Caco-2 (cell line): ENCODE data around the gene MESP1. TPM values are rescaled to one million over a fixed set of nuclear protein-coding genes. Genes with fewer than 3 reads are reported as not detected.

ENCODE experiments used
- BruUV-seq: library from RNA; stranded (reverse); fragments of 400-500 nt; replicated peaks from 2 replicates; lab custom pipeline; 2021; lab: Mats Ljungman, UMichigan
- CTCF ChIA-PET: fragments of 300-600 bp; sonication (Branson Sonifier 250); formaldehyde crosslinking; loops from one replicate; lab custom pipeline; 2022; ENCODE audit warnings: antibody characterized with exemption; lab: Charles Lee
- POLR2A ChIA-PET: fragments of 300-600 bp; sonication (Branson Sonifier 250); formaldehyde crosslinking; loops from one replicate; lab custom pipeline; 2022; ENCODE audit warnings: antibody characterized with exemption; lab: Charles Lee
- DNase-seq, 2 experiments: peaks; one replicate each; pipeline versions ENCODE4 v3.0.0 to v3.0.0-alpha.2; 2020 to 2022
- H3K27me3 ChIP-seq: replicated peaks from 2 replicates; pipeline ENCODE4 v1.6.0; 2011; ENCODE audit warnings: low read length; ENCODE audit not compliant: control insufficient read depth, insufficient read depth
- H3K36me3 ChIP-seq: 2 replicates; pipeline ENCODE4 v1.5.1; 2011; ENCODE audit warnings: low read length; ENCODE audit not compliant: control insufficient read depth, insufficient read depth
- H3K4me1 ChIP-seq: fragments of 250-450 bp; sonication (Bioruptor Pico); 2 replicates; pipeline ENCODE4 v1.5.1; 2020; ENCODE audit warnings: mild to moderate bottlenecking
- H3K4me3 ChIP-seq: 2 replicates; pipeline ENCODE4 v1.5.1; 2011; ENCODE audit warnings: low read depth, mild to moderate bottlenecking, control low read depth, low read length
- H3K9me3 ChIP-seq: fragments of 250-450 bp; sonication (Bioruptor Pico); 2 replicates; pipeline ENCODE4 v1.5.1; 2020; ENCODE audit warnings: mild to moderate bottlenecking, moderate library complexity
- H3K27ac Mint-ChIP-seq: one replicate; pipeline ENCODE4 v1.8.0; 2022; ENCODE audit warnings: mixed read lengths; ENCODE audit not compliant: unreplicated experiment
- H3K27me3 Mint-ChIP-seq: one replicate; pipeline ENCODE4 v1.8.0; 2022; ENCODE audit warnings: mixed read lengths; ENCODE audit not compliant: insufficient read depth, unreplicated experiment
- H3K36me3 Mint-ChIP-seq: one replicate; pipeline ENCODE4 v1.8.0; 2022; ENCODE audit warnings: mild to moderate bottlenecking, mixed read lengths; ENCODE audit not compliant: insufficient read depth, unreplicated experiment
- H3K4me1 Mint-ChIP-seq: one replicate; pipeline ENCODE4 v1.8.0; 2022; ENCODE audit warnings: low read depth, mixed read lengths; ENCODE audit not compliant: unreplicated experiment
- H3K4me3 Mint-ChIP-seq: one replicate; pipeline ENCODE4 v1.8.0; 2022; ENCODE audit warnings: mild to moderate bottlenecking, moderate library complexity, mixed read lengths; ENCODE audit not compliant: unreplicated experiment
- H3K9me3 Mint-ChIP-seq: one replicate; pipeline ENCODE4 v1.8.0; 2022; ENCODE audit warnings: mixed read lengths; ENCODE audit not compliant: unreplicated experiment
- CTCF ChIP-seq, 2 experiments: fragments of 200-600 bp in 1 of 2; IDR thresholded peaks; 1 replicate in 1 of 2; 2 replicates in 1 of 2; pipeline versions ENCODE4 v1.5.1 to v1.8.0; 2011 to 2022; ENCODE audit warnings: antibody characterized with exemption in 1 of 2, control low read depth in 1 of 2, inconsistent platforms in 1 of 2, low read depth in 1 of 2, low read length in 1 of 2, mild to moderate bottlenecking in 1 of 2, moderate library complexity in 1 of 2; ENCODE audit not compliant: insufficient read depth in 1 of 2, severe bottlenecking in 1 of 2, unreplicated experiment in 1 of 2
- intact Hi-C: fragments of 100-400 bp; cut with micrococcal nuclease; formaldehyde crosslinking; loops from one replicate; pipeline ENCODE4 v1.10.0; 2022; ENCODE audit not compliant: unreplicated experiment
- total RNA-seq: library from RNA; stranded (reverse); gene quantifications from 2 replicates; pipeline ENCODE4 v1.2.3, GENCODE V29; 2022

The MESP1 gene
- total RNA-seq, 1 experiment from 2014 or later: 1.00 TPM

- POLR2A ChIA-PET: interaction anchor here (0.6 kb wide), 2 partner anchors 10 to 494 kb away, joined by 3 read pairs; partner anchors contain the start of genes CIB1 and GDPGP1
Observed at GRCh38 chr15:89740137-89740536, 10.9 kb downstream of the MESP1 start.

GRCh38 chr15:89735773-89736172 lies 15.3 kb downstream of the MESP1 start:
- H3K9me3 ChIP-seq: no peaks in the 10 kb centered on the region
- no peaks in the 10 kb centered on the region for H3K9me3 Mint-ChIP-seq
- BruUV-seq: no TSS peak
- no peak for TF ChIP-seq CTCF (IDR thresholded peaks at IDR 0.05; ENCODE audit: insufficient read depth in 1 of 2, low read depth in 1 of 2, low read length in 1 of 2, severe bottlenecking in 1 of 2, unreplicated experiment in 1 of 2)
- no peaks in the 10 kb centered on the region for H3K36me3 ChIP-seq
- peaks cover 13% of the 10 kb centered on the region for H3K27me3 Mint-ChIP-seq
- no peak overlapping the region for H3K4me3 Mint-ChIP-seq
- H3K4me3 ChIP-seq: no peak overlapping the region
- H3K36me3 Mint-ChIP-seq: no peaks in the 10 kb centered on the region
- H3K27me3 ChIP-seq: no peaks in the 10 kb centered on the region; the same call in 1 of the 2 replicates
- ChIA-PET CTCF (no interaction called here), POLR2A (no interaction called here)
- H3K27ac Mint-ChIP-seq: no peak overlapping the region
- DNase-seq: no peak
- no peaks in the 10 kb centered on the region for H3K4me1 ChIP-seq
- no peaks in the 10 kb centered on the region for H3K4me1 Mint-ChIP-seq
- intact Hi-C loops: no loop called here

More at GRCh38 chr15:89740137-89740536, 10.9 kb downstream of the MESP1 start:
- peak; percentile 77 to 84 for TF ChIP-seq CTCF (IDR thresholded peaks at IDR 0.05; ENCODE audit: insufficient read depth in 1 of 2, low read depth in 1 of 2, low read length in 1 of 2, severe bottlenecking in 1 of 2, unreplicated experiment in 1 of 2)
- no peaks in the 10 kb centered on the region for H3K4me1 ChIP-seq
- H3K36me3 Mint-ChIP-seq: no peaks in the 10 kb centered on the region
- BruUV-seq: no TSS peak
- CTCF ChIA-PET: interaction anchor here (0.5 to 2.1 kb wide), 13 partner anchors 8 to 493 kb away, joined by 3 to 42 read pairs (median 3); partner anchors contain the start of gene MESP1
- no peaks in the 10 kb centered on the region for H3K9me3 Mint-ChIP-seq
- H3K4me3 Mint-ChIP-seq: peak overlapping the region; percentile 50
- peak; percentile 76 to 81 for DNase-seq
- no peaks in the 10 kb centered on the region; the same call in 1 of the 2 replicates for H3K27me3 ChIP-seq
- H3K9me3 ChIP-seq: no peaks in the 10 kb centered on the region
- intact Hi-C loops: loop anchor here (1.0 to 5.0 kb wide), 4 partner anchors 20 to 347 kb away; no protein-coding TSS in a partner anchor
- no peak overlapping the region for H3K27ac Mint-ChIP-seq
- no peaks in the 10 kb centered on the region for H3K4me1 Mint-ChIP-seq
- H3K27me3 Mint-ChIP-seq: peaks cover 8% of the 10 kb centered on the region
- H3K4me3 ChIP-seq: no peak overlapping the region
- H3K36me3 ChIP-seq: no peaks in the 10 kb centered on the region

GRCh38 chr15:89732451-89733172 lies 18.4 kb downstream of the MESP1 start:
- intact Hi-C loops: no loop called here
- no TSS peak for BruUV-seq
- Histone ChIP-seq H3K9me3 (no peaks in the 10 kb centered on the region), H3K4me3 (no peak overlapping the region), H3K4me1 (no peaks in the 10 kb centered on the region), H3K27me3 (no peaks in the 10 kb centered on the region; the same call in none of the 2 replicates), H3K36me3 (no peaks in the 10 kb centered on the region)
- DNase-seq: no peak
- POLR2A ChIA-PET: no interaction called here
- no peak for TF ChIP-seq CTCF (IDR thresholded peaks at IDR 0.05; ENCODE audit: insufficient read depth in 1 of 2, low read depth in 1 of 2, low read length in 1 of 2, severe bottlenecking in 1 of 2, unreplicated experiment in 1 of 2)
- no peaks in the 10 kb centered on the region for H3K9me3 Mint-ChIP-seq
- H3K36me3 Mint-ChIP-seq: no peaks in the 10 kb centered on the region
- no peaks in the 10 kb centered on the region for H3K4me1 Mint-ChIP-seq
- H3K27me3 Mint-ChIP-seq: peaks cover 13% of the 10 kb centered on the region
- no peak overlapping the region for H3K4me3 Mint-ChIP-seq
- CTCF ChIA-PET: interaction anchor here (0.7 to 1.1 kb wide), 3 partner anchors 18 to 155 kb away, joined by 3 read pairs; partner anchors contain the start of gene MESP1
- H3K27ac Mint-ChIP-seq: no peak overlapping the region
